SKM-1 (cell line): ENCODE results near the gene COPS3.
"Not testable (repeated sequence)": the region's sequence is repeated elsewhere in the genome, so short reads cannot be mapped to it uniquely, and the experiment has no call there.

Experiments
- DNase-seq: peaks from one replicate; lab custom pipeline; 2025; ENCODE audit not compliant: unreplicated experiment; lab: John Stamatoyannopoulos, UW

COPS3 gene

GRCh38 chr17:17303010-17303846 is 22.2 kb upstream of the COPS3 start, which contains the start of gene NT5M:
TSS of gene NT5M (plus strand) at chr17:17303373. CDS start at chr17:17303551, 178 bp downstream.
- no peak for DNase-seq

- DNase-seq = not testable (repeated sequence)
Measured at GRCh38 chr17:17301659-17302058, 20.6 kb upstream of the COPS3 start.

- no peak for DNase-seq
Measured at GRCh38 chr17:17300624-17301568, 19.9 kb upstream of the COPS3 start.

DNA sequence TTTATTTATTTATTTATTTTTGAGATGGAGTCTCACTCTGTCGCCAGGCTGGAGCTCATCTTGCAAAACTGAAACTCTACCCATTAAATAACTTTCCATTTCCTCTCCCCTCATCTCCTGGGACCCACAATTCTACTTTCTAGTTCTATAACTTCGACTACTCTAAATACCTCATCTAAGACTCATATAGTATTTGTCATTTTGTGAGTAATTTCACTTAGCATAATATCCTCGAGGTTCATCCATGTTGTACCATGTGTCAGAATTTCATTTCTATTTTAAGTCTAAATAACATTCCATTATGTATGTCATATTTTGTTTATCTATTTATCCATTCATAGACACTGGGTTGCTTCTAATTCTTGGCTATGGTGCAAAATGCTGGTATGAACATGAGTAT is 17.1 kb upstream of the COPS3 start:
- no peak for DNase-seq

DNA sequence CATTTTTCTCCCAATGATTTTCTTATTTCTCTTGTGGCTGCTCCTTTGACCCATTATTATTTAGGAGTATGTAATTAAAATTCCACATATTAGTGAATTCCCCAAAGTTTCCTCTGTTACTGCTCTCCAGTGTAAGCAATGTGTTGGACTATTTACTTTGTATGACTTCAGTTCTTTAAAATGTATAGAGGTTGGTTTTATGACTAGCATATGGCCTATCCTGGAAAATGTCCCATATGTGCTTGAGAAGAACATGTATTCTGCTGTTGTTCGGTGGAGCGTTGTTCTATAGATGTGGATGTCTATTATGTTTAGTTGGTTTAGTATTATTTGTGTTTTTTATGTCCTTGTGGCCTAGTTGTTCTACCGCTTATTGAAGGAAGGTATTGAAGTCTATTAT is 16.2 kb upstream of the COPS3 start:
- no peak for DNase-seq

- DNase-seq = no peak
Measured at GRCh38 chr17:17295141-17295540, 14.1 kb upstream of the COPS3 start.

DNA sequence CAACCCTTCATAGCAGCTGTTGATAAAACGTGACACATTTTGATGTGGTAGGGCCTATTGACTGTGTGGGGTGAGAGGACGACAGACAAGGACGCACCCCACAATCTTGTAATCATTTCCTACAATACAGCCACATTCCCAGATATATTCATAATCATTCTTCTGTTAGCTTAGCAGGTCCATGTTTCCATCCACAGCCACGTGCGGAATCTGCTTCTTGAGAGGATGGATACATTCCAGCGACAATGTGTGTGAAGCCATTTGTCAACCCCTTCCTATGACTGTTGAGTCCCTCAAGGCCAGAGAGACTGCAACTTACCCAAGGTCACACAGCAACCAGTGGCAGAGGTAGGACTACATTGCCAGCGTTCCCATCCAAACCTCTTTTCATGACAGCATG is 8.7 kb upstream of the COPS3 start:
- no peak for DNase-seq

GRCh38 chr17:17289086-17289485 is 8.0 kb upstream of the COPS3 start:
- no peak for DNase-seq

DNA sequence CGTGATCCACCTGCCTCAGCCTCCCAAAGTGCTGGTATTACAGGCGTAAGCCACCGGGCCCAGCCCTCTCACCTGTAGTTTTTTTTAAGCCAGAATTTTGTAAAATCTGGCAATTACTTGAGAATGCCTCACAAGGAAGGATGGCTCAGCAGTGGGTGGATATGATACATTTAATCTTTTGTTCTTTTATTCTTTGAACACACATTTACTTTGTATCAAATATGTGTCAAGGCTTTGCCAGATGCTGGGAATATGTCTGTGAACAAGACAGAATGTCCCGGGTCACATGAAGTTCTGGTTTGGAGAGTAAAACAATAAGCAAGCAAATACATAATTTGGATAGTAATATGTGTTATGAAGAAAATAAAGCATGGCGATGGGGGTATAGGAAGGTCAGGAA is 4.9 kb upstream of the COPS3 start:
- DNase-seq = no peak

DNA sequence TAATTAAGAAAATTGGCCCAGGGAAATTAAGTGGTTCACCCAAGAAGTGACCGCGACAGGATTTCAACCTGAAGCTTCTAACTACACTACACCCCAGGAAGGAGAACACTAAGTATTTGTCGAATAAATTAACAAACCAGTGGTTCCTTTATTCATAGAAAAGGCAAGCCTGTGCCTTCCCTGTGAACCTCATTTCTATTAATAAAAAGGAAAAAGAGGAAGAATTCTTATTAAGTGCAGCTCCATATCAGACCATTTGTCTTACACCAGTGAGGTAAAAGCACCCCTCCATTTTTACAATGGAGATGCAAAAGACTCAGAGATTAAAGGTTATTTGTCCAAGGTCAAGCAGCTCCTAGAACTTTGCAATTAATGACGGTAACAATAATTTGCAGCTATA is 1.7 kb downstream of the COPS3 start:
- DNase-seq = no peak

- DNase-seq = not testable (repeated sequence)
Measured at GRCh38 chr17:17277431-17277830, 3.6 kb downstream of the COPS3 start.

DNA sequence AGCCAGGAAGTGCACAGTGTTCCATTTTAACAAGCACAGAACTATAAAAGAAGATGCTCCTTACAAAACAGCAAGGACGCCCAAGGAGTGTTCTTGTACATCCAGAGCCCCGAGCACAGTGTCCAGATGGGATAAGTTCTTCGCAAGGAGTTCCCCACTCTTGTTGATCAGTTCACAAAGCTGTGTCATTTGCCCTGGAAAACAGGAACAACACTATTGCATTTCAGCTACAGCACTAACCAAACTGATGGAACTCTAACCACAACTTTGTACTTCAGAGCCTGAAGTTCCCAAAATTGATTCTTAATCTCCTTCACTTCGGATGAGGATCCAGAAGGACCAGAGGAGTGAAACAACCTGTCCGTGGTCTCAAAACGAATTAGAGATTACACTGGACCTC is 5.1 kb downstream of the COPS3 start:
- DNase-seq = peak; percentile 35

- DNase-seq = no peak
Measured at GRCh38 chr17:17269926-17270773, 10.9 kb downstream of the COPS3 start.

DNA sequence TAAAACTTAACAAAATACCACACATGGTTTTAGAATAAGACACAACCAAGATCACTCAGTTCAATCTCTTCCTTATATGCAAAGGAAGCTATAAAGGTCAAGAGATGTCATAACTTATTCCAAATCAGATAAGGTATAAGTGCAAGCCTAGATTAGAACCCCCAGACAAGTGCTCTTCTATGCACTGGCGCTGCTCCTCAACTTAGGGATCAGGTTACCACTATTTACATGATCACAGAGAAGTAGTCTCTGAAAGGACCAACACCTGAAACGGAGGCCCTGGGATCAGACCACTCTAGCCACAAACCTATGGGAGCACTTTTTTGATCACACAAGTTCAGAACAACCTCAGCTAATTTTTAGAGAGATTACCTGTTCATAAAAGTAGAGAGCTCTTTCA is 16.6 kb downstream of the COPS3 start:
- no peak for DNase-seq

- DNase-seq = no peak
Measured at GRCh38 chr17:17258998-17259397, 22.0 kb downstream of the COPS3 start.

GRCh38 chr17:17258011-17258410 is 23.0 kb downstream of the COPS3 start:
- no peak for DNase-seq

DNA sequence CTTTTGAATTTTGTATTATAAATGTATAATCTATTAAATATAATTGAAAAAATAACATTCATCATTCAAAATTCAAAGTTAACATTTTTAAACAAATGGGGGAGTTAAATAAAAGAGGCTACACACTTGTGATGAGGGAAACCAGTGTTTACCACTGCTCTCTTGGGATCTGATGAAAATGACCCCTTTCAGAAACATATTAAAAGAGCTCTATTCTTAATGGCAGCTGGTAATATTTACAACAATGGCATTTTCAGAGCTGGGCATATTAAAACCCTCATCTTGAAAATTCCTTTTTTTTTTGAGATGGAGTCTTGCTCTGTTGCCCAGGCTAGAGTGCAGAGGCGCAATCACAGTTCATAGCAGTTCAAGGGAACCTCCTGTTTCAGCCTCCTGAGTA is 24.7 kb downstream of the COPS3 start:
- no peak for DNase-seq

DNA sequence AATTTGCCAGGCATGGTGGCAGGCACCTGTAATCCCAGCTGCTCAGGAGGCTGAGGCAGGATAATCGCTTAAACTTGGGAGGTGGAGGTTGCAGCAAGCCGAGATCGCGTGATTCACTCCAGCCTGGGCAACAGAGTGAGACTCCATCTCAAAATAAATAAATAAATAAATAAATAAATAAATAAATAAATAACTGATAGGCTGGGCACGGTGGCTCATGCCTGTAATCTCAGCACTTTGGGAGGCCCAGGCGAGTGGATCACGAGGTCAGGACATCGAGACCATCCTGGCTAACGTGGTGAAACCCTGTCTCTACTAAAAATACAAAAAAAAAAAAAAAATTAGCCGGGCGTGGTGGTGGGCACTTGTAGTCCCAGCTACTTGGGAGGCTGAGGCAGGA is 25.4 kb downstream of the COPS3 start:
- DNase-seq = not testable (repeated sequence)

GRCh38 chr17:17254036-17254435 is 27.0 kb downstream of the COPS3 start:
- DNase-seq = no peak

DNA sequence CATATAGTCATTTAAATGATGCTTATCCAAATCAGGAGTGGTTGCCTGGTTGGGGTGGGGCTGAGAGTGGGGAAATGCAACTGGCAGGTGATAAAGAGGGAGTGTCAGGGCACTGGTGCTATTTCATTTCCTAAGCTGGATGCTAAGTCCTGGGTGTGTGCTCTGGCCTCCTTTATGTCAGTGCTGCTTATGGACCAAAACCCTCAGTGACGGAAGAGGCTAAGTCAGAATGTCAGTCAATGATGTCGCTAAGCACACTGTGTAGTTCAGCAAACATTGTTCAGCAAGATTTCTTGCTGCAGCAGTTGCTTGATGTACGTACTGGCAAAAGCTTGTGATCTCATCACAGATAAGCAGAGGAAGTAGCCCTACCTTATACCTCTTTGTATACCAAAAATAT is 27.6 kb downstream of the COPS3 start:
- DNase-seq = no peak

GRCh38 chr17:17252149-17252661 is 28.8 kb downstream of the COPS3 start:
- no peak for DNase-seq
